ENCODE results near the gene LIG3.
"Not testable (repeated sequence)": the region's sequence is repeated elsewhere in the genome, so short reads cannot be mapped to it uniquely, and the experiment has no call there.

LIG3 gene

GRCh38 chr17:34980353-34980680 lies at the start of gene LIG3:
Gene LIG3 (plus strand): TSS chr17:34980512. CDS start chr17:34983006, 2,494 bp downstream.
- DNase-seq (ENCODE audit: low spot score) = peak; percentile 98

DNA sequence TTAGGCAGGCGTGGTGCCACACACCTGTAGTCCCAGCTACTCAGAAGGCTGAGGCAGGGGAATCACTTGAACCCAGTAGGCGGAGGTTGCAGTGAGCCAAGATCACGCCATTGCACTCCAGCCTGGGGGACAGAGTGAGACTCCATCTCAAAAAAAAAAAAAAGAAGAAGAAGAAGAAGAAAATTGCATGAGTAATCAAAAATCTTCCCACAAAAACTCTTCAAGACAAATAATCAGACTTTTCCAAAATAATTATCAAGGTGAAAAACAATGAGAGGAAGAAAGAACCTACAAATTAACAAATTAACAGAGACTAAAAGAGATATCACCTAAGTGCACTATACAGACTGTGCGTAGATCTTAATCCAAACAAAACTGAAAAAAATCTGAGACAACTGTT lies 29.5 kb upstream of the LIG3 start:
- DNase-seq (ENCODE audit: low spot score) = not testable (repeated sequence)

DNA sequence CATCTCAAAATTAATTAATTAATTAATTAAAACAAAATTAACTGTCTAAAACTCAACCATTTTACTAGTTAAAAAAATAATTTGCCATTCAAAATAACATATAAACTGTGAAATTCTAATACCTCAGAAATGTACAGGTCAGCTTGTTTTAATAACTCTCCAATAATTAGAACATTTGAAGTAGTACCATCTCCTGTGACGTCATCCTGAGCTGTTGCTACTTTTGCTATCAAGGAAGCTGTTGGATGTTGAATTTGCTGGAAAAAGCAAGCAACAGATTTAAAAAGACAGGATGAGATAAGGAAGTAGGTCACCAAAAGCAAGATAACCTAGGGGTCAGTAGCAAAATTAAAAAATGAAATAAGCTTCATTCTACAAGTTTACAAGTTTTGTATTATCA lies 21.9 kb upstream of the LIG3 start:
- DNase-seq (ENCODE audit: low spot score) = no peak

GRCh38 chr17:34961093-34961911 lies 19.0 kb upstream of the LIG3 start, which contains the start of the genes CCT6B and ZNF830:
Gene CCT6B (minus strand): TSS chr17:34961460. CDS start chr17:34961393, 67 bp downstream.
Gene ZNF830 (plus strand): TSS chr17:34961540. CDS start chr17:34961567, 27 bp downstream.
- peak; percentile 93 for DNase-seq (ENCODE audit: low spot score)

DNA sequence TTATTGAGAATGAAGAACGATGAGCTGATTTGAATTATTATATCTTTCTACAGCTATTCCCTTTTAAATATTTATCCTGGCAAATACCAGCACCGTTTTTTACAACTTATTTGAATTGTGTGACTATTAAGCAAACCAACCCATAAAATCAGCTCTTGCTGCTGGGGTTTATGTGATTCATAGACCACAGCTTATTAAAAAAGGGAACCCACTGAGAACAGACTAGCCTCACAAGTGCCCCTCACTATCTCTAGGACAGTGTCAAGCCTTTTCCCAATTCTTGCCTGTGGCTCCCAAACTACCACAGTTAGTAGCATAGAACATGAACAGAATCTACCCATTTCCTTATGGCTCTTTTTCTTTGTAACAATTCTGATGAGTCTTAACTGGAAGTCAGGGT lies 6.1 kb upstream of the LIG3 start:
- DNase-seq (ENCODE audit: low spot score) = no peak

GRCh38 chr17:34974794-34975785 lies 5.2 kb upstream of the LIG3 start:
- DNase-seq (ENCODE audit: low spot score) = no peak

GRCh38 chr17:34979153-34979552 lies 1.2 kb upstream of the LIG3 start:
- no peak for DNase-seq (ENCODE audit: low spot score)

DNA sequence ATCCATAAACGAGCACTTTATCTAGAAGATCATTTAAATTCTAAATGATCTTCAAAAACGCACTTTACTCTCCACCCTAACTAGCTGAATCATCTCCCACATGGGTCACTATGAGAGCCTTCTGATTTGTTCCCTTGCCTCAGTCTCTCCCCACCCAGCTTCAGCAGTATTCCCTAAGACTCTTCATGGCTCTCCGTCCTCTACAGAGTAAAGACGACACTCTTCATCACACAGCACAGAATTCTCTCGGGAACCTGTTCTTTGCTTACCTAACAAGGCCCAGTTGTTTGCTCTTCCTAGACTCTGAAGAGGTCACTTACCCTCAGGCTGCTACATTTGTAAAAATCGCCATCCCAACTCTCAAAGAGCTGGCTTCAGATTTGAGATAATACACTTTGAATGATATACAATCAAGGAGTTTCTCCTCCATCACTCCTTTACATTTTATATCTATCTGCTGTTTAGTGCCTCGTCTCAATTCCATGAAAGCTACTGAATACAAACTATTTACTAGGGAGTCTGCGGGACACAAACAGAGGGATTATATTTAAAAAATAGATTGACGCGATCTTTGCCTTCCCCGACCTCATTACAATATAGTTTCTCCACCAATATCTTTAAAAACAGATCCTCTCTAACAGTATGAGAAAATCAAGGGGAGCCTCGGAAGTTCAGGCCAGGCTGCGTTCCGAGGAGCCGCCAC lies 511 bp upstream of the LIG3 start:
- DNase-seq (ENCODE audit: low spot score) = peak; percentile 27

- peak; percentile 94 for DNase-seq (ENCODE audit: low spot score)
These were observed 597 bp downstream of the LIG3 start for GRCh38 chr17:34980681-34981537.

- peak; percentile 21 for DNase-seq (ENCODE audit: low spot score)
These were observed 1.4 kb downstream of the LIG3 start for GRCh38 chr17:34981538-34982241.

DNA sequence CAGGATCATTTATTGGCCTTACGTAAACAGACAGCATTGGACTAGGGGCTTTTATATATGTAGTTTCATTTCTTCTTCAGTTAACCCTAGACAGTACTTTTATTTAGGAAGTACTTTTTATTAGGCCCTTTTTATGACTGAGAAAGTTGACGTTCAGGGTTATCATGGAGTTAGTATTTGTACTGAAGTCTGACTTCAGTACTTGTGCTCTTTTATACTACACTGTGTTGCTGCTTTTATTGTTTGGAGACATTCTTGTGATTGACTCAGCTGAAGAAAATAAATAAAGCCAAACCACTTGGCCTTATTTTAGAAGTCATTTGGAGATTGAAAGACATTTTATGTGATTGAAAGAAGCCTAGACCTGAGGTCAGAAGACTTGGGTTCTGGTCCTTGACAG lies 6.9 kb downstream of the LIG3 start:
- DNase-seq (ENCODE audit: low spot score) = no peak

DNA sequence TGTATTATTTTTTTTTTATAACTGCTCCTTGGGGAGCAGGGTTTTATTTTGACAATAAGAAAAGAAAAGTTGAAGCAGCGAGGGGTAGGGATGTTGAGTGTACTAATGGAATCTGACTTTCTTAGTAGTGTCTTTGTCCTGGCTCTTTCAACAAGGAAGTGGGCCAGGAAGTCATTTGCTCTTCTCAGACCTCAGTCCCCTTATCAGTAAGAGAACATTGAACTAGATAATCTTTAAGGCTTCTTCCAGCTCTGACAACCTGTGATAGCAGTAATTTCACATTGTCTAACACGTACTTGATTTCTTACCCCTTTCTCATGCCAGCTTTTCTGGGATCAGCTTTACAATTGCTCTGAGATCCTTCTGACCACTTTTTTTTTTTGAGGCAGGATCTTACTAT lies 8.3 kb downstream of the LIG3 start:
- DNase-seq (ENCODE audit: low spot score) = no peak

DNA sequence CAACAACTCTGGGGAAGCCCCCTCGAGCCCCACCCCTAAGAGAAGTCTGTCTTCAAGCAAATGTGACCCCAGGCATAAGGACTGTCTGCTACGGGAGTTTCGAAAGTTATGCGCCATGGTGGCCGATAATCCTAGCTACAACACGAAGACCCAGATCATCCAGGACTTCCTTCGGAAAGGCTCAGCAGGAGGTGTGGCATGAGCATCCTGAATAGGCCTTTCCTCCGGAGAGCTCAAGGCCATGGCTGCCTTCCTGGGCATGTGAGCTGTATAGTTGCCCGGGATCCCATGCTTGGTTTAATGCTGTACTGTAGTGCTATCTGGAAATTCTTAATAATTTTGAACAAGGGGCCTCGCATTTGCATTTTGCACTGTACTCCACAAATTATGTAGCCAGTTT lies 9.2 kb downstream of the LIG3 start:
- no peak for DNase-seq (ENCODE audit: low spot score)

- no peak for DNase-seq (ENCODE audit: low spot score)
These were observed 10.6 kb downstream of the LIG3 start for GRCh38 chr17:34990921-34991365.

DNA sequence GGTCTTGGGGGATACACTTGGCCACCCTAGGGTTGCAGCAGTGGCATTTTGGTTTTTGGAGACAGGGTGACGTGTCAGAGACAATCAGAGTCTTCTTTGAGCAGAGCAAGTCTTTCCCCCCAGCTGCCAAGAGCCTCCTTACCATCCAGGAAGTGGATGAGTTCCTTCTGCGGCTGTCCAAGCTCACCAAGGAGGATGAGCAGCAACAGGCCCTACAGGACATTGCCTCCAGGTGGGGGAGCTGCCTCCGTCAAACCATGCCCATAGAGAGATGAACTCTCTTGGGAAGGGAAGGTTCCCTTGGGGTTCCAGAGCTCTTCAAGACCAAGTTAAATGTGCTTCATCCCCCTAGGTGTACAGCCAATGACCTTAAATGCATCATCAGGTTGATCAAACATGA lies 11.3 kb downstream of the LIG3 start:
- no peak for DNase-seq (ENCODE audit: low spot score)

- no peak for DNase-seq (ENCODE audit: low spot score)
These were observed 12.7 kb downstream of the LIG3 start for GRCh38 chr17:34993031-34993430.

DNA sequence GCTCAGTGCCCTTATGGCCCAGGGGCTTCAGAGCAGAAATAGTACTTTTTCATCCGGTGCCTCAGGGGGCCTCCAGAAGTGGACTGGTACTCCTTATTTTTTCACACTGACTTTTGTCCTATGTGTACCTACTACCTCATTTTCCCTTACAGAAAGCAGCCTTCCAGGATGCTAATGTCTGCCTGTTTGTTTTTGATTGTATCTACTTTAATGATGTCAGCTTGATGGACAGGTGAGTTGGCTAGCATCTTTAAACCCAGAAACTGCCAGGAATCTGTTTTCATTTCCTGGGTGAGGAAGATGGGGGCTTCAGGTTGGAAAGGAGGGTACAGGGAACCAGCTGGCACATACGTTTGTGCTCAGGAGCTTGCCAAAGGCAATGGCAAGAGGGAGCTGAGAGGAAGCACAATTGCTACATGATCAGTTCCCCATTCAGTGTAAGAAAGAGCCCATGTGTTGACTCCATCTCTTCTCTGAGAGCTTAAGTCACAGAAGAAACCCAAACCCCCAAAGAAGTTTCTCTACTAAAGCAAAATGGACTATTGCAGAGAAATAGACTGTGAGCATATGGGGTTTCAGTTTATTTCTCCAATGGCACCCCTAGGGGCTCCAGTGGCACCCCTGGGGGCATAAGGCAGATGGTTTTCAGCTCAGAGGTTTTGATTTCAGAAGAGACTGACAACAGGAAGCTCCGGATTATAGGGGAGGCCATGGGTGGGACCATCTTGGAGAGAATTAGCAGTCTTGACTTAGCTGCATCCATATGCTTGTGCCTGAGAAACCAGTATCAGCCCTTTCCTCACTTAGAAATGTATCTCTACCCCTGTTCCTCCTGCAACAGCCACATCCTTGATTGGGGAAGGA lies 16.3 kb downstream of the LIG3 start:
- DNase-seq (ENCODE audit: low spot score) = no peak

DNA sequence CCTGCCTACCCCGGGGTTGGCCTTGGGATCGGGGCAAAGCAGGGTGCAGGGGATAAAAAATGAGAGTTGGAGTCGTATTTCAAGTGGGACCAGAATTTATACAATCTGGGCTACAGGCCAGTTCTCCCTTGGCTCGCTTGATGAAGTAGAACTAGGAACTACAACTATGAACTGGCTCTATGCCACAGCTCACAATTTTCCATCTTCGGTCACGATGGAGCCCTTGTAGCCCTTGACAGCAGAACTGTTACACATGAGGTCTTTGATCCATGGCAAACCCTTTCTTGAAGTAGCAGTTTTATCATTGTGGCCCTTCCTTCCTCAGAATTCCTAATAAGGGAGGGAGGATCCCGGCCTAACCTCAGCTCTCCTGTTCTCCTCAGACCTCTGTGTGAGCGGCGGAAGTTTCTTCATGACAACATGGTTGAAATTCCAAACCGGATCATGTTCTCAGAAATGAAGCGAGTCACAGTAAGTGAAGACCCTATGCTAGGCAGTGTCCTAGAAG lies 17.1 kb downstream of the LIG3 start:
- DNase-seq (ENCODE audit: low spot score) = peak; percentile 63

DNA sequence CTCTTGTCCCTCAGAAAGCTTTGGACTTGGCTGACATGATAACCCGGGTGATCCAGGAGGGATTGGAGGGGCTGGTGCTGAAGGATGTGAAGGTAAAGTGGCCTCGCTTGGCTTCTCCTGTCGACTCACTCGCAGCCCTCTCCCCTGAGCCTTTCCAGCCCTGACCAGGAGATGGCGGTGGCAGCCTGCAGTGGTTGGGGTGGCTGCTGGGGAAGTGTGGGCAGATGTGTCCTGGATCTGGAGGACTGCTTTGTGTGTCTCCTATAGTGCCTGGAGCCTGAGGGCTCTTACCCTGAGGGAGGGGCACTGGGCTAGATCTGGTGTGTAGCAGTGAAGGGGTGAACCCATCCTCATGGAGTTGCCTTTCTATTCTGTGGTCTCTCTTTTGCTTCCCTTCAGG lies 17.9 kb downstream of the LIG3 start:
- peak; percentile 82 for DNase-seq (ENCODE audit: low spot score)

Measured in AG08396 (cell line).